ENCODE results near the gene PTDSS2.

DNA sequence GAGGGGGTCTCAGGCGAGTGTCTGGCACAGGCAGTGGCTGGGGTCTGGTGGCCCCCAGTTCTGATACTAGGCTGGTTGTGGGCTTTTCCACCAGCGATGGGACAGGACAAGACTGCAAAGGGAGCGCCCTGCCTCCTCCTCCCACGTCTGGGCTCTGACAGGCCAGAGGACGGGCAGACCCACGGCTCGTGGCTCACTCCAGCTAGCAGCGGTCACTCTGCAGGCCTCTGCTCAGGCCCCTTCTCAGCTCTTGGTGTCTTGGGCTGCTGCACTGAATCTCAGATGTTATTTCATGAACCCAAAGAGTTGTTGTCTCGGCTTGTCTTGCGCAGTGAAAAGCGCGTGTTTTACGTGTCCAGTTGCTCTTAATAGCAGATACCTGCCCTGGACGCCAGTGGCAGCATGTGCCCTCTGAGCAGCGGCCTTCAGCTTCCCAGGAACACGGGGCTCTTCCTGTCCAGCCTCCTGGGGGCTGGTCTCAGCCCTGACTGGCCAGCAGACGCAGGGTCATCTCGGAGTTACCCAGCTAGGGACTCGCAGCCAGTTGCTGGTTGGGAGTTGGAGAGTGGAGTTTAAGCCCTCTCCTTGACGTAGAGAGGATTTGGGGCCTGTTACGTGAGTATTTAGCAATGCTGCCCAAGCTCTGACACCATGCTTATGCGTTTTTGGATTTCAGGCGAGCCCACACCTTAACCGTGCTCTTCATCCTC, 9.6 kb downstream of the PTDSS2 start:
- no peak for TF ChIP-seq ZNF20 (CRISPR knock-in tag; IDR thresholded peaks at IDR 0.05)
- no peak for TF ChIP-seq ZNF552 (CRISPR knock-in tag; IDR thresholded peaks at IDR 0.05; ENCODE audit: borderline replicate concordance)
- TF ChIP-seq ATF7-NPFF (CRISPR knock-in tag; IDR thresholded peaks at IDR 0.05; ENCODE audit: low read depth) = no peak
- TF ChIP-seq PLRG1 (conservative IDR thresholded peaks at IDR 0.05) = no peak
- TF ChIP-seq ZNF660 (CRISPR knock-in tag; IDR thresholded peaks at IDR 0.05; ENCODE audit: borderline replicate concordance, low read depth) = no peak
- TF ChIP-seq JARID2 (CRISPR knock-in tag; IDR thresholded peaks at IDR 0.05; ENCODE audit: insufficient replicate concordance) = no peak
- TF ChIP-seq WIZ (CRISPR knock-in tag; IDR thresholded peaks at IDR 0.05) = no peak
- no peak for TF ChIP-seq SALL2 (CRISPR knock-in tag; IDR thresholded peaks at IDR 0.05)
